ENCODE measurements around the gene PKP1.

Gene PKP1

DNA sequence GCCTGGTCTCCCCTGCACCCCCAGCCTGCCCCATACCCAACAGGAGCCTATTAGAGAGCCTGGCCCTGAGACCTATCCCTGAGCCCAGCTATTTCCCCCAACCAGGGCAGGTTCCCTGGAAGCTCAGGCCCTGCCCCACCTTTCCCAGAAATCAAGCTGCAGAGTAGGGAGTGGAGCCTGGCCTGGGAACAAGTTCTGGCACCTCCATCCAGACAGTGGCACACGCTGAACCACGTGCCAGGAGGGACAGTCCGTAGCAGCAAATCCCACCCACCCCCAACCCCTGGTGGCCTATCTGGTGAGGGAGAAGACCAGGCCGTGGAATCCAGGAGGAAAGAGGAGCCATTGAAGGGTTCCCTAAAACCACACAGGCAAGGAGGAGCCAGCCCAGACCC lies 71.6 kb downstream of the PKP1 start:
- no peak for DNase-seq

GRCh38 chr1:201355471-201355870 lies 72.2 kb downstream of the PKP1 start:
- DNase-seq, result no peak

DNA sequence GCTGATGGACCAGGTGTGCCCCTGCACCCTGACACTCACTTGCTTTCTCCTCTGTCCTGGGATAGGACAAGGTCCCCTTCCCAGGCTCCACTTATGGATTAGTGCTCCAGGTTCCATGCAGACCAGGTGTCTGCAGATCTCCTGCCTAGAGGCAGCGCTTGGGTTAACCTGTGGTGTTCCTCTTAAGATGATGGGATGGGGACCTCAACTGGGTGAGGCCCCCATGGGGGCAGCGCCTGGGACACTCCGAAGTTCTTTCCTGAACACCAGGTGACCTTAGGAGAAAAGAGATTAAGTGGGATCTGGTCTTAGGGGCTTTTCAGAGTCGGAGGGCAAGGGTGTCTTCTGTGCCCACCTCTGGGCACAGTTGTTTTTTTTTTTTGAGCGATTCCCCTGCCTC lies 72.9 kb downstream of the PKP1 start:
- DNase-seq, result no peak

GRCh38 chr1:201356701-201357100 lies 73.4 kb downstream of the PKP1 start:
- no peak for DNase-seq

GRCh38 chr1:201357211-201357610 lies 73.9 kb downstream of the PKP1 start:
- DNase-seq, result no peak

DNA sequence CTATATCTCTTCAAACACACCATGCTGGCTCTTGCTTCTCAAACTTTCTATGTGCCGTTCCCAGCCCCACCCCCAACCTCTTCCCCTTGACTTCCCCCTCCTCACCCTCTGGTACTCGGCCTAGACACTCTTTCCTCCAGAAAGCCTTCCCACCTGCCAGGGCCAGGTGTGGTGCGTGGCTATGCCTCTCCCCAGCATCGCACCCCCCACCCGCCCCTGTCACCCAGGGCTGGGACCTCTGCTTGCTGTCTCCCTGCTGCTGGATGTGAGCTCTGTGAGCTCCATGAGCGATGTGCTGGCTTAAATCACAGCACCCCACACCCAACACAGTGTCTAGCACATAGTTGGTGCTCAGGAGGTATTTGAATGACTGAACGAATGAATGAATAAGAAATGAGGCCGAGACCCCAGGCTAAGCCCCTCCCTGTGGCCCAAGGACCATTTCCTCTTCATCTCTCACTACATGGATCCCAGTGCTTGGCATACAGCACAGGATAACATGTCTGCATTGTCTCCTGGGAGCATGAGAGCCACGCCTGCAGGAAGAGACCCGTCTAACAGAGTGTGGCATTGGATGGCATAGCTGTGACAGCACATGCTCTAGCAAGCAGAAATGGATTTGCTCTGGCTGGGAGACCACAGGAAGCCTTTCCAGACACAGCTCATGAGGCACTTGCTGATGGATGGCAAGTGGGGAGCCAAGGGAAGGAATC lies 74.5 kb downstream of the PKP1 start:
- no peak for DNase-seq

GRCh38 chr1:201358596-201358995 lies 75.3 kb downstream of the PKP1 start:
- DNase-seq, result no peak

GRCh38 chr1:201359031-201359872 lies 75.9 kb downstream of the PKP1 start:
- no peak for DNase-seq

- DNase-seq, result no peak
Observed at GRCh38 chr1:201359873-201360210, 76.5 kb downstream of the PKP1 start.

DNA sequence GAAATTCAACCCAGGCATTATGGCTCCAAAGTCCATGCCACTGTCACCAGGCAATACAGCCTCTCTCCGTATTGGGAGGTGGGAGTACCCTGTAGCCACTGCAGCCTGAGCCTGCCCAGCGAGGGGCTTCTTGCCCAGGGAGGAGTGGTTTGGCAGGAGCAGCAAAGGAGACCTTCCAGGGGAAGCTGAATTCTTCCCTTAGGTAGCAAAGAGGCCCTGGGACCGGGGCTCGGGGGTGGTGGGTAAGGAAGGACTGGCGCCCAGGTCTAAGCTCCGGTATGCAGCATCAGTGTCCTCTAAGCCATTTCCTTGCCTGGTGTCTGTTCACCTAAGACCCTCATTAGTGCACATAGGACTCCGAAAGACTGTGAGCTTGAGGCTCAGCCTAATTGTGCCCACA lies 77.2 kb downstream of the PKP1 start:
- no peak for DNase-seq

- no peak for DNase-seq
Observed at GRCh38 chr1:201360901-201361651, 77.8 kb downstream of the PKP1 start.

GRCh38 chr1:201361652-201362504 lies 78.6 kb downstream of the PKP1 start:
- peak; percentile 38 for DNase-seq

DNA sequence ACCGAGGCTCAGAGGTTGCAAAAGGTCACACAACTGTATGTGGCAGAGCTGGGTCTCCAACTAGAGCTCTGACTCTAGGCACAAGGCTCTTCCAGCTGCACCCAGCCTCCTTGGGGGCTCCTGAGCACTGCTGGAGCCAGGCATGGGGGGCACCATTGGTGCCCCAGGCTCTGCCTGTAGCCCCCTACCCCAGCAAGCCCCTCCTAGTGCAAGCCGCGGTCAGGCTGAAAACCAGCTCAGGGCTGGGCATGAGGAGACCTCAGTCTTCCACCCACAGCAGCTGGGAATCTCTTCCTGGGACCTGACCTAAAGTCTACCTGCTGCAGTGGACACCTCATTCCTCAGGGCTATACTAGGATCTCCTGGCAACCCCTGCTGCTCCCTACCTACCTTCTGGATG lies 79.6 kb downstream of the PKP1 start:
- DNase-seq, result no peak

GRCh38 chr1:201363467-201363866 lies 80.2 kb downstream of the PKP1 start:
- DNase-seq, result no peak

- DNase-seq, result no peak
Observed at GRCh38 chr1:201364808-201365105, 81.5 kb downstream of the PKP1 start.

- DNase-seq, result no peak
Observed at GRCh38 chr1:201365251-201365650, 81.9 kb downstream of the PKP1 start.

DNA sequence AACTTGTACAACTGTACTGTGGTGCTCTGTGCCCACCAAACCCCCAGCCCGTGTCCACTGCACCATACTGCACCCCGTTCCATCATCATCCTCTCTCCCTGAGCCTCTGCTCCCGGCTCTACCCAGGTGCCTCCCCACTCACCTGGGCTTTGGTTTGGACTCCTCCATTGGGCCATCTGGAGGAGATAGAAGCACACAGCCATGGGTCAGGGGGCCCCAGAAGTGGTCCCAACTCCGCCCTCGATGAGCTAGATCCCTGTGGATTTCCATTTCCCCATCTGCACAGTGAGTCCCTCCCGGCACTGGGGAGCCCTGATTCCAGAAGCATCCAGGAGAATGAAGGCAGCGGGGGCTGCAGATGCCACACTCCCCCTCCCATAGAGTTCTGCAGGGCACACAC lies 83.4 kb downstream of the PKP1 start:
- no peak for DNase-seq

DNA sequence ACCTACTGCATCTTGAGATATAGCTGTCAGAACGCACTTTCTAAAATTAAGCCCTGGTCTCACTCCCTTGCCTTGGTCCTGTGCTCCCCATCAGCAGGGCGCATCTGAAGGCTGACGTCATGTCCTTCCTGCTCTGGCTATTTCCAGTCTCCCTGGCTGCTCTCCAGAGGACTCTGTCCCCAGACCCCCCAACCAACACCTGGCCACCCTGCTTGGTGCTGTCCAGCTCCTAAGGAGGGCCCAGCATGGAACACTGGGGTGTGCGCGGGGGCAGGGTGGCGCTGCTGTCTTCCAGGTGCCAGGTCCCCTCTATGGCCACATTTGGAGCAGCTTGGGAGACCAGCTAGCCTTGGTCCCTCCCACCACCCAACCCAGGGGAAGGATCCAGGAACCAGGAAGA lies 85.9 kb downstream of the PKP1 start:
- DNase-seq, result no peak

DNA sequence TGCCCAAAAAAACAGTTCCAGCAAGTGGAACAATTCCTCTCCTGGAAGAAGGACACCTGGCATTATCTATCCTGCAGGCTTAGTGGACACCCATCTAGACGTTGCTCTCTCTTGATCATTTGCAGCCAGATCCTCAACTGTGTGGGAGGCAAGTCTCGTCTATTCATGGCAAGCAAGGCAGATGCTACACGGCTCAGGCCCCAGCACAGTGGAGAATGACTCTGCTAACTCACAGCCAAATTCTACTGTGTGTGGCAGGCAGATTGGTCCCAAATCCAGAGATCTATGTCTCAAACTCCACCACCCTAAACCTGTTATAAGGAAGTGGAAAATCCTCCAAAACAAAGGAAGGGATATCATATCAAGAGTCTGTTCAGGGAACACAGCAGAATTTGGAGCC lies 87.2 kb downstream of the PKP1 start:
- no peak for DNase-seq

DNA sequence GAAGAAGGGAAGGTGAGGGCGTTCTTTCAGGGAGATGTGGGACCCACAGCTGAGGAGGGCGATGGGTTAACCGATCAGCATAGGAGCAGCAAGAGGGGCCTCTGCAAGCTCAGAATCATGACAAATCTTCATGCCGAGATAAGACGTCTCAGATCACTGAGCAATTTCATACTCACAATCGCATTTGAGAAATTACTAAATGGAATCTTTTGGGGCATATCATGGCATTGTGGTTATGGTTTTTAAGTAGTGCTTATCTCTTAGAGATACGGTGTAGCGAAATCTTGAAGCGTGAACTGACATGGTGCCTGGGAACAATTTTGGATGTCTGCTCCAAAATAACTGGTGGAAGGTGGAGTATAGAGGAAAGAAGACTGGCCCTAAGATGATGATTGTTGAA lies 88.0 kb downstream of the PKP1 start:
- no peak for DNase-seq

GRCh38 chr1:201371792-201372191 lies 88.5 kb downstream of the PKP1 start:
- no peak for DNase-seq

DNA sequence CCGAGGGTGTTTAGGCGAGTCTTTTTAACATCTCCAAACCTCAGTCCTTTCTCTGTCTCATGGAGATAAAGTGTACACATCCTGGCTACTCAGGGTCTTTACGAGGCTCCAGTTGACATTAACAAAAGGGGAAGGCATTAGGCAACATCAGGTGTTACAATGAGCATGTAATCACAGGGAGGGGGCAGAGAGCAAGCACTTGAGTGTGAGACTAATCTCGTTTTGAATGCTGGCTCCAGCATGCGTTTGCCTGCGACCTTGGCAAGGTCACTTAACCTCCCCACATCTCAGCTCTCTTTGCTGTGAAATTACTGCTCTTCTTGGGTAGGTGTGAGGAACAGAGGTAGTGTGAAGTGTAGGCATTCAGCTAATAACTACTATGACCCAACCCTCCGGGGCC lies 91.1 kb downstream of the PKP1 start:
- DNase-seq, result no peak

GRCh38 chr1:201375169-201375568 lies 91.9 kb downstream of the PKP1 start:
- no peak for DNase-seq

All from hematopoietic multipotent progenitor cell treated with erythropoietin and hydrocortisone succinate and interleukin-3 and kit ligand, for 8 days (in vitro differentiated cells).